Measurements from ENCODE around the gene THG1L.
"Not testable (repeated sequence)": the region's sequence is repeated elsewhere in the genome, so short reads cannot be mapped to it uniquely, and the experiment has no call there.

THG1L gene

DNA sequence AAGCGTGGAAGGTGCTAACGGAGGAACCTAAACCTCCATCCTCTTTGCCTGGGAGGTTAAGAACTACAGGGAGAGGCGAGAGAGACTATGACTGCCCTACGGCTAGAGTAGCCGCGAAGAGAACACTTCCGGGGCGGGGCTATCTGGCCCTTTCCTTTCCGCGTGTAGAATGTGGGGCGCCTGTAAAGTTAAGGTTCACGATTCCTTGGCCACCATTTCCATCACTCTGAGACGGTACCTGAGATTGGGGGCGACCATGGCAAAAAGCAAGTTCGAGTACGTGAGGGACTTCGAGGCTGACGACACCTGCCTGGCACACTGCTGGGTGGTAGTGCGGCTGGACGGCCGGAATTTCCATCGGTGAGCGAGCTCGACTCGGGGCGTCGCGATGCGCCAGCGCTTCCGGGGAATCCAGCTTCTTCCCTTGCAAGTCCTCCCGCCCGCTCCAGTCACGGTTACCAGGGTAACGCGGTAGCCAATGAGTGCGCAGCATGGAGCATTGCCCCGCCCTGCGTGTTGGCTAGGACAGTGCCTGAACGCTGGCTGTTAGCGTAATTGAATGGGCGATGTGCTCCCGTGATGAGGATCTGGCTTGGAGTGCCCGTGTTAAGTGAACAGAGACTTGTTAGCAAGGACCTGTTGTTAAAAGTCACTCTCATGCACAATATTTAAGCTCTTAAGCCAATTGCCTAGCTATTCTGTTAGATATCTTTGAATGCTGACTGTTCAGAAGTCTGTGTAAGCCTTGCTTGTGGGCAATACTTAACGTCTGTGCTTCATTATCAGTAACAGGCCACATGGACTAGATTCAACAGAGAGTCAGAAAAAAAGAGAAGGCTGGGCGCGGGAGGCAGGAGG lies at the start of gene THG1L:
THG1L (plus strand) TSS at position 149 of the 858 bp plus-strand sequence; CDS start at position 170, 21 bp downstream.
- DNase-seq: peak; percentile 95 to 96

- no peak for DNase-seq
These were observed 49.0 kb upstream of the THG1L start for GRCh38 chr5:157682257-157682656.

DNA sequence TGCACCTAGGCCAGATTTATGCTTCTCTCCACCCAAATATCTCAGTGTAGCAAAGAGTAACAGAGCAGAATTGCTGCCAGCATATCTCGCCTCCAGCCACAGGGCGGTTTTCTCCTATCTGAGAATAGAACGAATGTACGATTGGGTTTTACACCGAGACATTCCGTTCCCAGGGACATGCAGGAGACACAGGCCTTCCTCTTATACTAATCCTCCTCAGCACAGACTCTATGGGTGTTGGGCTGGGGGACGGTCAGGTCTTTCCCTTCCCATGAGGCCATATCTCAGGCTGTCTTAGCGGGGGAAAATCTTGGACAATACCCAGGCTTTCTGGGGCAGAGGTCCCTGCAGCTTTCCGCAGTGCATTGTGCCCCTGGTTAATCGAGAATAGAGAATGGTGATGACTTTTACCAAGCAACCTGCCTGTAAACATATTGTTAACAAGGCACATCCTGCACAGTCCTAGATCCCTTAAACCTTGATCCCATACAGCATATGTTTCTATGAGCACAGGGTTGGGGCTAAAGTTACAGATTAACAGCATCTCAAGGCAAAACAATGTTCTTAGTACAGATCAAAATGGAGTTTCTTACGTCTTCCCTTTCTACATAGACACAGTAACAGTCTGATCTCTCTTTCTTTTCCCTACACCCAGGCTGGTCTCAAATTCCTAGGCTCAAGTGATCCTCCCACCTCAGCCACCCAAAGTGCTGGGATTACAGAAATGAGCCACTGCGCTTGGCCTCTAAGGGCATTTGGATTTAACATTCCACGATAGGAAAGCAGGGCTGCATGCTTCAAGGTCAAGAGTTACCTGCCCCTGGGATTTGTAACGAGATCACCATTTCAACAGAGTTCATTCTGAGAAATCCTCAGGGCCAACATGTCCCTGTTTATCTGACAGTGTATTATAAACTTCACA lies 44.7 kb upstream of the THG1L start:
- DNase-seq: not testable (repeated sequence)

- DNase-seq: no peak
These were observed 44.0 kb upstream of the THG1L start for GRCh38 chr5:157687198-157687554.

DNA sequence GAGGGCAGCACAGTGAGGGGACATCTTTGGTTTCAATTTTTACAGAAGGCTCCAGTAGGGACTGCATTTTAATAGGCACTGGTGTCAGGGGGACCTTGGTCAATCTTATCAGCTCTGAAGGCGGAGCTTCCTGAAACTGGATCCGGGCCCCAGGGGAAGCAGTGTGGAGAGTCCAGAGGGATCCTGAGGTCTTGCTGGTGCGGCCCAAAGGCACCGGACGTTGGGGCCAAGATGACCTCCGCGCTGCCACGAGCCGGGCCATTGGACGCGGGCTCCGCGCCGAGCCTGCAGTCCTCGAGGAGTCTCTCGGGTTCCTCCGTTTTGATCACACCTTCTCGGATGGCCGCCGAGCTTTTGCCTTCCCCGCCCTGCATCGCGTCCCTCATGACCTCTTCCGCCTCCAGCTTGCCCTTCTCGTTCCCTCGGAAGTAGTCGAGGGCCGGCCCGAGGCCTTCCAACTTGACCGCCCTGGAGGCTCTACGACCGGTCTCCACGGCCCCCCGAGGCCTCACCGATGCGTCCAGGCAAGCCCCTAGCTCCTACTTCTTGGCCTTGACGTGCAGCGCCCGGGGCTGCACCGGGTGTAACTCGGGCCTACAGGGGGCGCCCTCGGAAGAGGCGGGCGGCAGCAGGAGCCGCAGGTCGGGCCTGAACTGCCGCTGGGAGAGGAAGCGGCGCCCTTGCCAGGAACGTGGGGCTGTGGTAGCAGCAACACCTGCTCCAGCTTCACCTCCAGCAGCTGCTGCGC lies 41.1 kb upstream of the THG1L start:
- no peak for DNase-seq

DNA sequence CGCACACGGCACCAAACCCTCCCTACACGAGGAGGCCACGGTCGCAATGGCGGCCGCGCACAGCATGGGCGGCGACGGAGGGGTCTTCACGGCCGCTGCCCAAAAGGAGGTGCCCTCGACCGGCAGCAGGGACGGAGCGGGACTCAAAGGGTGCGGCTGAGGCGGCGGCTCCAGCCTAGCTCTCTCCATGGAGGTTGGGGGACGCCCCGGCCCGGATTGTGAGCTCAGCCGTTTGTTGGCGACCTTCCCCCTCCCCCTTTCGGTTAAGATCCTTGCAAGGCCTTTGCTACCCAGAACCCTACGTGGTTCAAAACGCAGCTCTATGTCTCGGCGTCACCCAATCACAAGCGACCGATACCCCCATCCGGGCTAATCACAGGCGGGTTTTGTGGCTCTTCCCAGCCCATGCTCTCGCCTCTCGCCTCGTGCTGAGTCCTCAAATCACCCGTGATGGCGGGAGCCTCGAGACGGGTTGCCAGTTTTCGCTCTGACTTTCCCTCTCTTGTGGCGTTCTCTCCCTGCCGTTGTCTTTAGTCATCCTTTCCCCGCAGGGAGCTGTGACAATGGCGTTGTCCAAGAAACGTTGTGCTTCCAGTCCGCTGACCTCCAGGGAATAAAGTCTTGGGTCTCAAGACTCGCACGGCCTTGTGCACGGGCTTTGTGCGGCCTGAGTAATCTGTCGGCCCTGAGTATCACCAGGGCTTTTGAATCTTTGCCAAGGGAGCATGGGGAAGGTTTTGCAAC lies 40.4 kb upstream of the THG1L start:
- no peak for DNase-seq

GRCh38 chr5:157693816-157694215 lies 37.4 kb upstream of the THG1L start:
- not testable (repeated sequence) for DNase-seq

GRCh38 chr5:157696154-157696553 lies 35.1 kb upstream of the THG1L start:
- DNase-seq: not testable (repeated sequence)

GRCh38 chr5:157698674-157699073 lies 32.5 kb upstream of the THG1L start:
- not testable (repeated sequence) for DNase-seq

DNA sequence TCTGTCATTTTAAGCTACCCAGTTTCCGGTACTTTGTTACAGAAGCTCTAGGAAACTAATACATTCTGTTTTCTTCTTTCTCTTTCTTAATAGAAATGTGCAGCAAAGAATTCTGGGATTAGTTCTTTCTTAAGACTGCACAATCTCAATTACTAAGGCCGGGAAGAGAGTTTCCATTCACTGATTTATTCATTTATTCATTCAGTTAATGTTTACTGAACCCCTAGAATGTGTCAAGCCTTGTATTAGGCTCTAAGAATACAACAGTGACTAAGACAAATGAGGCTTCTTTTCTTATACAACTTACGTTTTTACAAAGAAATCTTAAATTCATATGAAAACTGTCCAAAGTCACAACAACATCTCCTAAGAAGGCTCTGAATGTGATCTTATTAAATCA lies 27.5 kb upstream of the THG1L start:
- DNase-seq: no peak

GRCh38 chr5:157708866-157709265 lies 22.4 kb upstream of the THG1L start:
- DNase-seq: no peak

DNA sequence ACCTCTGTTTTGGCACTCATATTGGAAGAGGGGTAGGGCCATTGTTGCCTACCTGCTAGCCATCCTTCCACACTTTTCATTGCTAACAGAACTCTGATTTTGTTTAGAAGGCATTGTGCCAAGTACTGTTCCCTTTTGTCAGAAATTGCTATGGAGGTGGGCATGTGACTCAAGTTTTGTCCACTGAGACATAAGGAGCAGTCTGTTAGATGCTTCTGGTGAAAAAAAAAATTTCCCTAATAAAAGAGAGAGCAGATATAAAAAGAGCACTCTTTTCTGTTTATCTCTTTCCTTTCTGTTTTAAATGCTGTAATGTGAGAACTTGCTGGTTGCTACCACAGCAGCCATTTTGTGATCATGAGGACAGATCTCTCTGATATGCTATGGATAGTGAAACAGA lies 21.9 kb upstream of the THG1L start:
- DNase-seq: no peak

- DNase-seq: no peak
These were observed 20.8 kb upstream of the THG1L start for GRCh38 chr5:157710431-157710830.

DNA sequence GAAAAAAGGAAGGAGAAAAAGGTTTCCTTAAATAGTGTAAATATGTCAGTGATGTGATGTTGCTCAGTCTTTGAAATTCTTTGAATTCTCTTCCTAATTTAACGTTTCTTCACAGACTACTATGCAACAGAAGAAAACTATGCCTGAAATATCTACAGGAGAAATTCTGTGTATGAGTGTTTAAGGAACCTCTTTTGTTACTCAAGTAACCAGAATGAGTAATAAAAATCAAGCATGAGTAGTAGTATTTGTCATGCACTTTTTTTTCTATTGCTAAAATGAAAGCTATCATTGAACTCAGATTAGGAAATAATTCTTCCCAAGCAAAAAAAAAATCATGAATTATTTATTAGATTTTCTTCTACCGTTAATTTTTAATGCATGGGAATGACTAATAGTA lies 20.3 kb upstream of the THG1L start:
- DNase-seq: no peak

DNA sequence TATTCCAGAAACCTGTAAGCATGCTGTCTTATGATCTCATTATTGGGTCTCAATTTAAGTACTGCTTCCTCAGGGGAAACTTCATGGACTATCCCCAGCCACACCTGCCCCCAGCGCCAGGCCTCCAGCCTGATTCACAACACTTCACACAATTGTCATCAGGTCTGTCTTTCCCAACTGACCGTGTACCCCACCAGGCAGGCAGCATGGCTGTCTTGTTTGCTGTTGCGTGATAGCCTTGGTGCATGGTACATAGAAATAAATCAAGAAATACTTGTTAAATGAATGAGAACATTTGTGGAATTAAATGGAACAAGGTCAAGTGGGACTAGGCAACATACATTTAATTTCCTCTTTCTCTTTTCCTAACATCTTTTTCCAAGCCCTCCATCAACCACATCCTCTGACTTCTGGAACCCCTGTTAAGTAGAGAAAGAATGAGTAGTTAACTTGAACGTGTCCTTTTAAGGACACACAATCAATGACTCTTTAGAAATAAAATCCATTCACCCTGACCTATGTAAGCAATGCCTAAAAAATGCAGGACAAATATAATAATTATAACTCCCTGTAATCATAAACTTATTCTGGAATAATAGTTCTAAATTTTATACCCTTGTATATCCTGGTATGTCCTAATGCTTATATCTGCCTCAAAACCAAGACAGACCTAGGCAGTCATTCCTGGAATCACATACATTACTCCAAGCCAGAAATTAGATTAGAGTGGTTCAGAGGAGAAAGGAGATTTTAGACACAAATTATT lies 17.2 kb upstream of the THG1L start:
- no peak for DNase-seq

DNA sequence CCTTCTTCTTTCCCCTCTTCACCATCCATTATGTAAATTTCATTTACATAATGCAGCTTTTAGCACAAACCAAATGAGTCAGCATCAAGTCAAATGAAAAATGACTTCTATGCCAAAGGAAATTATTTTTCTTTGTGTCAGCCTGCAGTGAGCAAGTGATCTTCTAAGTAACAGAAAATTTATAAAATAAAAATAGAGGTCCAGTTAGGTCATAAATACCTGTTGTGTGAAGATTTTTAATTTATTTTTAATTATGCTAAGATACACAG lies 16.7 kb upstream of the THG1L start:
- no peak for DNase-seq

- DNase-seq: peak; percentile 10 to 44
These were observed 12.7 kb upstream of the THG1L start for GRCh38 chr5:157718519-157718918.

DNA sequence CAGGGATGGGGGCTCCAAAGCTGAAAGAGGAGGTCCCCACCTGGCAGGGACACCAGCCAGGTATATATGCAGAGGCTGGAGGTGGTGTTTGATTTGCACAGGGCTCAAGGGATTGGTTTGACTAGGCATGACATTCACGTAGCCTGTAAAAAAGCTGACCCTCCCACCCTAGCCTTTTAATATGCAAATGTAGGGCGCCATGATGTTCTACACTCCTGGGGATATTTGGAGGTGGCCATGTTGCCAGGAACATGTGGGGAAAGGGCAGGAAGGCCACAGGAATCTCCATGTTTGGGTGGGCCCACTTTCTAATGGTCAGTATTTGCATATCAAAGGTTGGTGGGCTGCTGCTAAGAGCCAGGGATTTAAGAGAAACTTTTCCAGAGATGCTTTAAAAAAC lies 12.0 kb upstream of the THG1L start:
- DNase-seq: no peak

GRCh38 chr5:157721159-157721558 lies 10.1 kb upstream of the THG1L start:
- DNase-seq: no peak

GRCh38 chr5:157722895-157723294 lies 8.3 kb upstream of the THG1L start:
- not testable (repeated sequence) for DNase-seq

DNA sequence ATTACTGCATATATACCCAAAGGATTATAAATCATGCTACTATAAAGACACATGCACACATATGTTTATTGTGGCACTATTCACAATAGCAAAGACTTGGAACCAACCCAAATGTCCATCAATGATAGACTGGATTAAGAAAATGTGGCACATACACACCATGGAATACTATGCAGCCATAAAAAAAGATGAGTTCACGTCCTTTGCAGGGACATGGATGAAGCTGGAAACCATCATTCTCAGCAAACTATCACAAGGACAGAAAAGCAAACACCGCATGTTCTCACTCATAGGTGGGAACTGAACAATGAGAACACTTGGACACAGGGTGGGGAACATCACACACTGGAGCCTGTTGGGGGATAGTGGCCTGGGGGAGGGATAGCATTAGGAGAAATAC lies 4.6 kb upstream of the THG1L start:
- not testable (repeated sequence) for DNase-seq

- DNase-seq: not testable (repeated sequence)
These were observed 3.4 kb upstream of the THG1L start for GRCh38 chr5:157727858-157728257.
